H1 (cell line): Measurements from ENCODE around the gene MBNL2. TPM values are rescaled to one million over a fixed set of nuclear protein-coding genes. Genes with fewer than 3 reads are reported as not detected.
"Not testable (repeated sequence)": the region's sequence is repeated elsewhere in the genome, so short reads cannot be mapped to it uniquely, and the experiment has no call there.

Source experiments
- CTCF ChIA-PET: fragments of 300-600 bp; sonication (Branson Sonifier 250); formaldehyde crosslinking; loops from one replicate; lab custom pipeline; 2021; ENCODE audit not compliant: partially characterized antibody; lab: Charles Lee
- POLR2A ChIA-PET: fragments of 300-600 bp; sonication (Branson Sonifier 250); formaldehyde crosslinking; loops from one replicate; lab custom pipeline; 2021; ENCODE audit warnings: inconsistent platforms; ENCODE audit not compliant: partially characterized antibody; lab: Charles Lee
- DNase-seq, 2 experiments: peaks; one replicate each; pipeline versions ENCODE4 v3.0.0 to v3.0.0-alpha.2; 2010 to 2022; ENCODE audit warnings: low spot score in 2 of 2, low read depth in 1 of 2, mixed read lengths in 1 of 2
- FAIRE-seq: peaks from 2 replicates; lab custom pipeline; 2011; peaks lifted over from hg19 to GRCh38; lab: Jason Lieb, UNC
- H2AFZ ChIP-seq: 2 replicates; pipeline ENCODE4 v1.8.1; 2012; ENCODE audit warnings: low read length, inconsistent platforms
- H2AK5ac ChIP-seq: 2 replicates; pipeline ENCODE4 v1.6.1; 2013; ENCODE audit warnings: low read depth, low read length
- H2BK120ac ChIP-seq: replicated peaks from 2 replicates; pipeline ENCODE3; 2013; ENCODE audit warnings: low read depth, low read length, inconsistent platforms
- H2BK12ac ChIP-seq: 2 replicates; pipeline ENCODE4 v1.6.1; 2013; ENCODE audit warnings: low read depth, low read length
- H2BK15ac ChIP-seq: 2 replicates; pipeline ENCODE4 v1.6.1; 2013; ENCODE audit warnings: low read length
- H2BK20ac ChIP-seq: 2 replicates; pipeline ENCODE4 v1.6.1; 2013; ENCODE audit warnings: low read length
- H2BK5ac ChIP-seq: 2 replicates; pipeline ENCODE4 v1.6.1; 2013; ENCODE audit warnings: low read depth, low read length
- H3K14ac ChIP-seq: 2 replicates; pipeline ENCODE4 v1.6.1; 2013; ENCODE audit warnings: inconsistent platforms; ENCODE audit not compliant: insufficient read length
- H3K18ac ChIP-seq: 2 replicates; pipeline ENCODE4 v1.6.1; 2013; ENCODE audit warnings: low read length; ENCODE audit errors: extremely low read depth
- H3K23ac ChIP-seq: 2 replicates; pipeline ENCODE4 v1.6.1; 2013; ENCODE audit warnings: inconsistent platforms; ENCODE audit not compliant: insufficient read length
- H3K23me2 ChIP-seq: 2 replicates; pipeline ENCODE4 v1.6.1; 2013; ENCODE audit warnings: low read depth, low read length
- H3K27ac ChIP-seq: 2 replicates; pipeline ENCODE4 v1.6.1; 2011; ENCODE audit warnings: low read depth, low read length, inconsistent platforms
- H3K27me3 ChIP-seq, 4 experiments: replicated peaks in 1 of 4; 1 replicate in 1 of 4; 2 replicates in 3 of 4; pipeline versions ENCODE4 v1.6.1 to v1.8.1; 2011 to 2013; ENCODE audit warnings: low read length in 3 of 4, mild to moderate bottlenecking in 3 of 4, inconsistent platforms in 2 of 4, mixed read lengths in 2 of 4, moderate library complexity in 1 of 4; ENCODE audit not compliant: control insufficient read depth in 3 of 4, insufficient read depth in 3 of 4; ENCODE audit errors: extremely low read depth in 1 of 4
- H3K36me3 ChIP-seq, 4 experiments: 2 replicates each; pipeline versions ENCODE4 v1.6.1 to v1.8.1; 2011 to 2013; ENCODE audit warnings: mild to moderate bottlenecking in 4 of 4, low read length in 3 of 4, moderate library complexity in 2 of 4, control low read depth in 1 of 4, inconsistent platforms in 1 of 4; ENCODE audit not compliant: insufficient read depth in 4 of 4, control insufficient read depth in 2 of 4
- H3K4ac ChIP-seq: replicated peaks from 2 replicates; pipeline ENCODE3; 2013; ENCODE audit warnings: low read length, low read depth, mixed read lengths, inconsistent platforms; ENCODE audit not compliant: insufficient read length
- H3K4me1 ChIP-seq, 4 experiments: replicated peaks in 1 of 4; 1 replicate in 1 of 4; 2 replicates in 3 of 4; pipeline versions ENCODE4 v1.6.1 to v1.8.1; 2011 to 2013; ENCODE audit warnings: low read length in 3 of 4, inconsistent platforms in 2 of 4, mixed read lengths in 1 of 4; ENCODE audit not compliant: insufficient read depth in 4 of 4, control insufficient read depth in 3 of 4
- H3K4me2 ChIP-seq, 2 experiments: 2 replicates each; pipeline versions ENCODE4 v1.6.1 to v1.8.1; 2011 to 2013; ENCODE audit warnings: low read depth in 2 of 2, low read length in 2 of 2, control low read depth in 1 of 2, inconsistent platforms in 1 of 2, mild to moderate bottlenecking in 1 of 2; ENCODE audit not compliant: insufficient read depth in 1 of 2
- H3K4me3 ChIP-seq, 4 experiments: fragments of 200-600, 300-600 bp in 1 of 4; sonication (generic), shearing (Covaris generic), sonication (Bioruptor Twin) in 1 of 4; 2 replicates each; pipeline versions ENCODE4 v1.5.1 to v1.8.1; 2011 to 2016; ENCODE audit warnings: low read length in 4 of 4, low read depth in 3 of 4, control low read depth in 2 of 4, inconsistent platforms in 2 of 4, mild to moderate bottlenecking in 2 of 4, mixed read lengths in 1 of 4, moderate library complexity in 1 of 4; ENCODE audit not compliant: insufficient read depth in 2 of 4; ENCODE audit errors: extremely low read depth in 1 of 4
- H3K56ac ChIP-seq: replicated peaks from 2 replicates; pipeline ENCODE3; 2013; ENCODE audit warnings: low read depth, mild to moderate bottlenecking, mixed read lengths, low read length, inconsistent platforms; ENCODE audit not compliant: insufficient read length
- H3K79me1 ChIP-seq: 2 replicates; pipeline ENCODE4 v1.6.1; 2013; ENCODE audit warnings: low read depth, low read length, control low read depth
- H3K79me2 ChIP-seq, 2 experiments: 2 replicates each; pipeline versions ENCODE4 v1.6.1 to v1.8.1; 2012 to 2013; ENCODE audit warnings: low read length in 2 of 2, mild to moderate bottlenecking in 2 of 2, inconsistent platforms in 1 of 2; ENCODE audit not compliant: insufficient read depth in 2 of 2, control insufficient read depth in 1 of 2
- H3K9ac ChIP-seq, 4 experiments: replicated peaks in 1 of 4; 1 replicate in 1 of 4; 2 replicates in 3 of 4; pipeline versions ENCODE4 v1.6.1 to v1.8.1; 2011 to 2013; ENCODE audit warnings: low read depth in 3 of 4, low read length in 3 of 4, control low read depth in 2 of 4, mild to moderate bottlenecking in 2 of 4, moderate library complexity in 2 of 4, inconsistent platforms in 1 of 4; ENCODE audit errors: extremely low read depth in 1 of 4
- H3K9me3 ChIP-seq, 2 experiments: 2 replicates each; pipeline versions ENCODE4 v1.6.1 to v1.8.1; 2012 to 2013; ENCODE audit warnings: mild to moderate bottlenecking in 2 of 2, moderate library complexity in 2 of 2, control low read depth in 1 of 2, inconsistent platforms in 1 of 2, low read depth in 1 of 2, low read length in 1 of 2, mixed read lengths in 1 of 2; ENCODE audit not compliant: insufficient read depth in 2 of 2
- H4K20me1 ChIP-seq, 2 experiments: replicated peaks in 1 of 2; 2 replicates each; pipeline versions ENCODE3 to v1.8.1; 2011 to 2013; ENCODE audit warnings: inconsistent platforms in 2 of 2, low read length in 2 of 2, mild to moderate bottlenecking in 1 of 2; ENCODE audit not compliant: insufficient read depth in 2 of 2, control insufficient read depth in 1 of 2
- H4K5ac ChIP-seq: 2 replicates; pipeline ENCODE4 v1.6.1; 2013; ENCODE audit warnings: low read length, low read depth, mixed read lengths, inconsistent platforms; ENCODE audit not compliant: insufficient read length
- H4K8ac ChIP-seq: 2 replicates; pipeline ENCODE4 v1.8.0; 2013; ENCODE audit warnings: mild to moderate bottlenecking, moderate library complexity, low read length, inconsistent platforms; ENCODE audit not compliant: insufficient read depth; ENCODE audit errors: extremely low read depth
- H4K91ac ChIP-seq: replicated peaks from 2 replicates; pipeline ENCODE3; 2013; ENCODE audit warnings: low read length, mixed read lengths, inconsistent platforms; ENCODE audit not compliant: insufficient read length
- BACH1 ChIP-seq: IDR thresholded peaks from 2 replicates; pipeline ENCODE4 v1.6.1; 2012; ENCODE audit warnings: low read length, improper control_type of control experiment
- CREB1 ChIP-seq: IDR thresholded peaks from 2 replicates; pipeline ENCODE4 v1.6.1; 2012; ENCODE audit warnings: inconsistent platforms
- CTBP2 ChIP-seq: IDR thresholded peaks from 2 replicates; pipeline ENCODE4 v1.7.0; 2011; ENCODE audit warnings: borderline replicate concordance, mild to moderate bottlenecking, moderate library complexity, mixed read lengths, low read length; ENCODE audit not compliant: insufficient read depth, insufficient read length
- JUND ChIP-seq: IDR thresholded peaks from 2 replicates; pipeline ENCODE4 v1.6.1; 2011; ENCODE audit warnings: mild to moderate bottlenecking, improper control_type of control experiment, low read length
- SIRT6 ChIP-seq: IDR thresholded peaks from one replicate; pipeline ENCODE4 v1.7.1; 2012; ENCODE audit warnings: low read length, inconsistent platforms
- TEAD4 ChIP-seq: IDR thresholded peaks from 2 replicates; pipeline ENCODE4 v1.6.1; 2012; ENCODE audit warnings: low read depth, low read length, inconsistent platforms, mixed read lengths
- YY1 ChIP-seq: IDR thresholded peaks from 2 replicates; pipeline ENCODE4 v1.6.1; 2011; ENCODE audit warnings: low read depth, mild to moderate bottlenecking, low read length
- WGBS, 2 experiments: shearing (Covaris generic) in 1 of 2; methylation state at CpG; one replicate each; pipeline versions ENCODE4 v1.1.6 to v1.1.7; 2013 to 2015; ENCODE audit warnings: low lambda C conversion rate in 2 of 2, mixed read lengths in 2 of 2, inconsistent platforms in 1 of 2, low coverage in 1 of 2, missing lambda C conversion rate in 1 of 2; ENCODE audit not compliant: insufficient replicate concordance in 2 of 2, insufficient coverage in 1 of 2, insufficient read length in 1 of 2; ENCODE audit errors: extremely low coverage in 1 of 2, missing lambda C conversion rate in 1 of 2; 5-methylcytosine and 5-hydroxymethylcytosine counted together
- polyA plus RNA-seq, 7 experiments: library from polyadenylated mRNA; depleted of rRNA in 3 of 7; stranded (reverse) in 5 of 7; unstranded in 2 of 7; fragments of >200 nt in 5 of 7; fragments of 200-250 nt in 2 of 7; gene quantifications; 1 replicate in 5 of 7; 2 replicates in 1 of 7; 4 replicates in 1 of 7; pipeline versions ENCODE4 v1.2.1 to v1.2.3, GENCODE V29; 2011 to 2013; ENCODE audit warnings: missing spikeins in 2 of 7, mixed read lengths in 2 of 7
- total RNA-seq: library from RNA; stranded (reverse); fragmentation: NEBNext Ultra II Directional; extraction: Animal tissue kit (Norgen Biotek cat#: 25700); gene quantifications from 2 replicates; pipeline ENCODE4 v1.2.1, GENCODE V29; 2021

MBNL2 gene
- total and polyA plus RNA-seq, 2 of the 8 experiments (the other 6 are each of a cell fraction or from before 2014, with no cell fraction given), result 1.0 to 2.6 TPM

DNA sequence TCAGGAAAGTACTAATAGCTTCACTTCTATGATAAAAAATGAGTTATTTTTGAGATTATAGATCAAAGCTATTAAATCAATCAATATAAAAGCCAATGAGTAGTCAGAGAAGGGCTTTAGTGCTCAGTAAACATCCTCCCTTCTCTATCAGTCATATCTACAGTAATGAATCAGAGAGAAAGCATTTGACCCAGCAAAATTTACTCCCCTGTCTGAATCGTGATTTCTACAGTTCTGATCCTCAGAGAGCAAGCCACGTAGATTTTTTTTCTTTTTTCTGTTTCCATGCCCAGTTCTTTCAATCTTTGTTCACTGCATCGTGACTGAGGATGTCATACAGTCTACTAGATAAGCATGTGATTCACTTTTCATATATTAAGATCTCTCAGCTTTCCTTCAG is 16.2 kb upstream of the MBNL2 start (continued):
- TF ChIP-seq YY1 (no peak), JUND (no peak), TEAD4 (no peak), SIRT6 (no peak), CTBP2 (no peak), BACH1 (no peak), CREB1 (no peak)
- TF ChIP-seq, all 59 proteins: peak for 0

DNA sequence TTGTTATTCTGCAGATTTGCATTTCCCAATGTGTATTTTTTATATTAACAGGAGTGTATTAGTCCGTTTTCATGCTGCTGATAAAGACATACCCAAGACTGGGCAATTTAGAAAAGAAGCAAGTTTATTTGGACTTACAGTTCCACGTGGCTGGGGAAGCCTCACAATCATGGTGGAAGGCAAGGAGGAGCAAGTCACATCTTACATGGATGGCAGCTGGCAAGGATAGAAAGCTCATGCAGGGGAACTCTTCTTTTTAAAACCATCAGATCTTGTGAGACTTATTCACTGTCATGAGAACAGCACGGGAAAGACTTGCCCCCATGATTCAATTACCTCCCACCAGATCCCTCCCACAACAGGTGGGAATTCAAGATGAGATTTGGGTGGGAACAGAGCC is 14.9 kb upstream of the MBNL2 start:
- H3K18ac ChIP-seq, H3K56ac ChIP-seq, H3K9me3 ChIP-seq, H2BK12ac ChIP-seq, H4K8ac ChIP-seq, H2BK20ac ChIP-seq, H3K36me3 ChIP-seq, H3K79me1 ChIP-seq, H3K9ac ChIP-seq, H2BK120ac ChIP-seq, H3K4ac ChIP-seq, H3K27ac ChIP-seq, H2BK15ac ChIP-seq, H2AFZ ChIP-seq, POLR2A ChIA-PET, H3K4me2 ChIP-seq, H3K23ac ChIP-seq, H4K20me1 ChIP-seq, H3K4me1 ChIP-seq, H3K14ac ChIP-seq, H3K79me2 ChIP-seq, H2AK5ac ChIP-seq, H3K4me3 ChIP-seq, H3K23me2 ChIP-seq, H3K27me3 ChIP-seq, H4K91ac ChIP-seq, DNase-seq, H2BK5ac ChIP-seq, H4K5ac ChIP-seq, FAIRE-seq: not testable (repeated sequence)
- 92% methylated on average over 3 of the region's 3 CpGs; no CpG with 5 or more reads in 1 of the 2 experiments for WGBS, 2 experiments
- CTCF ChIA-PET, result interaction anchor here (0.6 to 1.6 kb wide), 2 partner anchors 97 to 1897 kb away, joined by 3 to 4 read pairs; no protein-coding TSS in a partner anchor
